AG04449 (cell line): Measurements from ENCODE around the gene EXOC1L.

Experiments used
- CTCF ChIA-PET: fragments of 350-600 bp; formaldehyde crosslinking; extraction: SDS; loops from one replicate; lab custom pipeline; 2021; ENCODE audit warnings: antibody characterized with exemption; lab: Yijun Ruan, JAX
- POLR2A ChIA-PET: fragments of 400-600, 350-600 bp; formaldehyde crosslinking; extraction: SDS; loops from one replicate; lab custom pipeline; 2020; ENCODE audit warnings: antibody characterized with exemption, inconsistent platforms; lab: Yijun Ruan, JAX
- DNase-seq: peaks from one replicate; pipeline ENCODE4 v3.0.0-alpha.2; 2010; ENCODE audit warnings: low read depth, low spot score
- H3K4me3 ChIP-seq: 2 replicates; pipeline ENCODE4 v1.5.1; 2011; ENCODE audit warnings: low read depth, mild to moderate bottlenecking, control low read depth, low read length
- CTCF ChIP-seq: IDR thresholded peaks from one replicate; pipeline ENCODE4 v1.5.1; 2011; ENCODE audit warnings: mild to moderate bottlenecking, moderate library complexity, low read length, control low read depth, inconsistent platforms; ENCODE audit not compliant: insufficient read depth; ENCODE audit errors: missing control alignments

EXOC1L gene

GRCh38 chr4:55808186-55808585 is 11.4 kb upstream of the EXOC1L start:
- ChIA-PET POLR2A (no interaction called here), CTCF (interaction anchor here (0.9 kb wide), 1 partner anchor 10 kb away, joined by 3 read pairs; no protein-coding TSS in a partner anchor)
- no peak overlapping the region for H3K4me3 ChIP-seq

GRCh38 chr4:55808632-55809031 is 11.0 kb upstream of the EXOC1L start:
- POLR2A ChIA-PET, result no interaction called here
- H3K4me3 ChIP-seq, result no peak overlapping the region
- DNase-seq, result no peak
- no peak for TF ChIP-seq CTCF
- CTCF ChIA-PET, result no interaction called here

More at GRCh38 chr4:55808186-55808585, 11.4 kb upstream of the EXOC1L start:
- no peak for TF ChIP-seq CTCF
- no peak for DNase-seq

DNA sequence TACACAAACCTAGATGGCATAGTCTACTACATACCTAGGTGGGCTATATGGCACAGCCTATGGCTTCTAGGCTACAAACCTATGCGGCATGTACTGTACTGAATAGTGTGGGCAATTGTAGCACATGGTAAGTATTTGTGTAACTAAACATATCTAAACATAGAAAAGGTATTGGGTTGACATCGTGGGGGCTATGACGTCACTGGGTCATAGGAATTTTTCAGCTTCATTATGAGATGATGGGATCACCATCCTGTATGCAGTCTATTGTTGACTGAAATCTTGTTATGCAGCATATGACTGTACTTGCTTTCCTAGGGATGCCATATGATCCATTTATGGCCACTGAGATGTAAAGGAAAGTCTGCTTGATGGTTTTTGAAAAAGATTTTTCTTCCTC is 1.9 kb upstream of the EXOC1L start:
- no peak for DNase-seq

DNA sequence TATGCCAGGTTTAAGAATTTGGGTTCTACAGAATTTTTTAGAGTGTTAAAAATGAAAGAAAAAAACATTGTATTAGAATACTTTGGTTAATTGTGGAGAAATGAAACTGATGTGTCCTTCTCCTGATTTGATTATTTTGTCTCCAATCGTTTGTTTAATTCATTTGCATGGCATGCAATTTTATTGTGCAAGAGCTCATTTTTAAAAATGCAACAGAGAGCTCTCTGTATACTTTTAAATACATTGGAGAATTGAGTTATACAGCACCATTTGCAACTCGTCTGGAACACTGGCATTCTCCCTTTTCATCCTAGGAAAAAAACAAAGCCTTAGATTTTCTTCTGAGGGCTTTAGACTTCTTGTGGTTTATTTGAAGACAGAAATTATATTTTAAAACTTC is 689 bp downstream of the EXOC1L start:
- ChIA-PET POLR2A (no interaction called here), CTCF (no interaction called here)
- H3K4me3 ChIP-seq, result no peak overlapping the region
- DNase-seq, result no peak
- no peak for TF ChIP-seq CTCF

More for the DNA sequence above, 1.9 kb upstream of the EXOC1L start:
- no peak overlapping the region for H3K4me3 ChIP-seq
- ChIA-PET CTCF (no interaction called here), POLR2A (no interaction called here)
- TF ChIP-seq CTCF, result no peak

DNA sequence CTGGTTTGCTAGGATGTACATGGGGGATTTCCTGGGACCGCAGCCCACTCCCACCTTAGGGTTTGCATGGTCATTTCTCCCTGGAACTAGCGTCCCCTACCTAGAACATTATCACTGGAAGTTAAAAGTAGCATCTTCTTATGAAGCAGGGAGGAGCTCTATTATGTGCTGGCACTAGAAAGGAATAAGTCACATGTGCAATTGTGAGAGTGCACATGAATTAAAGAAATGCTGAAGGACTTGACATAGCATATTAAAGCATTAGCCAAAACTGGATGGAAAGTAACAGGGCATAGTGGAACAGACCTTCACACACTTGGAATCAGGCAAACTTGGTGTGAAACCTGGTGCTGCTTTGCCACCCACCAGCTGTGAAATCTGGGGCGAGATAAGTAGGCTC is 2.7 kb downstream of the EXOC1L start:
- DNase-seq, result no peak
- POLR2A ChIA-PET, result no interaction called here
- no peak for TF ChIP-seq CTCF
- CTCF ChIA-PET, result no interaction called here
- no peak overlapping the region for H3K4me3 ChIP-seq

- TF ChIP-seq CTCF, result no peak
- ChIA-PET CTCF (no interaction called here), POLR2A (no interaction called here)
- no peak overlapping the region for H3K4me3 ChIP-seq
- no peak for DNase-seq
Measured at GRCh38 chr4:55824865-55825264, 5.3 kb downstream of the EXOC1L start.

DNA sequence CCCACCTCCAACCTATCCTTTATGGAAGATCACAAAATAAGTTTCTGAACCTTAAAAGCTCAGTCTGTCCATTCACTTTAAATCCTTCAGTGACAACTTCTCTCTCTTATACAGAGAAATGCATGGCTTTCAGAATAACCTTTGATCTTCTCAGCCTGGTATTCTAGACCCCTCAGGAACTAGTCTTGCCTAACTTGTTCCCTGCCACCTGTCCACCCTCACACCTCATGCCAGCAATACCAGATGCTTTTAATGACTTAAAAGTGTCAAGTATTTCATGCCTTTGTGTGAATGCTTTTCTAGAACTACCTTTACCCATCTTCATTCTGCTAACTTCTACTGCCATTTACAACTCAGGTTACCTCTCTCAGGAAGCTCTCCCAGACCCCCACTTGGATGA is 7.4 kb downstream of the EXOC1L start:
- no peak for TF ChIP-seq CTCF
- ChIA-PET POLR2A (no interaction called here), CTCF (no interaction called here)
- DNase-seq, result no peak
- no peak overlapping the region for H3K4me3 ChIP-seq
